ENCODE data around the gene KDM2A. TPM values are rescaled to one million over a fixed set of nuclear protein-coding genes. Genes with fewer than 3 reads are reported as not detected.
A peak's percentile ranks its signal among the peaks of the same experiment; 100 is the strongest.

The KDM2A gene
- total RNA-seq, 1 donor from 2014 or later, result 34.1 TPM

- no peak for DNase-seq (ENCODE audit: low read depth)
- no peak overlapping the region for H3K4me3 ChIP-seq (ENCODE audit: low read depth, low read length)
- no peak for TF ChIP-seq CTCF (conservative IDR thresholded peaks at IDR 0.05; ENCODE audit: low read depth, low read length)
Measured at GRCh38 chr11:67282155-67282875, 163.3 kb downstream of the KDM2A start.

- no peak for DNase-seq (ENCODE audit: low read depth)
- no peak overlapping the region for H3K4me3 ChIP-seq (ENCODE audit: low read depth, low read length)
- no peak for TF ChIP-seq CTCF (conservative IDR thresholded peaks at IDR 0.05; ENCODE audit: low read depth, low read length)
Measured at GRCh38 chr11:67282876-67283371, 163.9 kb downstream of the KDM2A start.

- DNase-seq (ENCODE audit: low read depth), result no peak
- no peak overlapping the region for H3K4me3 ChIP-seq (ENCODE audit: low read depth, low read length)
- TF ChIP-seq CTCF (conservative IDR thresholded peaks at IDR 0.05; ENCODE audit: low read depth, low read length), result no peak
Measured at GRCh38 chr11:67283481-67283963, 164.5 kb downstream of the KDM2A start.

- no peak overlapping the region for H3K4me3 ChIP-seq (ENCODE audit: low read depth, low read length)
- no peak for TF ChIP-seq CTCF (conservative IDR thresholded peaks at IDR 0.05; ENCODE audit: low read depth, low read length)
- no peak for DNase-seq (ENCODE audit: low read depth)
Measured at GRCh38 chr11:67284811-67285540, 165.9 kb downstream of the KDM2A start.

- no peak overlapping the region for H3K4me3 ChIP-seq (ENCODE audit: low read depth, low read length)
- DNase-seq (ENCODE audit: low read depth), result no peak
- no peak for TF ChIP-seq CTCF (conservative IDR thresholded peaks at IDR 0.05; ENCODE audit: low read depth, low read length)
Measured at GRCh38 chr11:67285541-67286498, 166.8 kb downstream of the KDM2A start.

GRCh38 chr11:67286621-67287333, 167.7 kb downstream of the KDM2A start:
- H3K4me3 ChIP-seq (ENCODE audit: low read depth, low read length), result no peak overlapping the region
- peak; percentile 16 for TF ChIP-seq CTCF (conservative IDR thresholded peaks at IDR 0.05; ENCODE audit: low read depth, low read length)
- DNase-seq (ENCODE audit: low read depth), result no peak
